ENCODE measurements around the gene DYSF.

GRCh38 chr2:71570951-71571460, 117.6 kb downstream of the DYSF start:
- TF ChIP-seq POLR2AphosphoS5 (IDR thresholded peaks at IDR 0.05; ENCODE audit: insufficient read depth, low read depth, low read length) (no peak), JUN (IDR thresholded peaks at IDR 0.05; ENCODE audit: borderline replicate concordance, insufficient read depth, insufficient read length, low read depth) (no peak), FOS (IDR thresholded peaks at IDR 0.05; ENCODE audit: borderline replicate concordance, insufficient read depth, low read length) (no peak), POLR2A (IDR thresholded peaks at IDR 0.05; ENCODE audit: low read depth, low read length) (no peak), EZH2 (IDR thresholded peaks at IDR 0.05; ENCODE audit: borderline replicate concordance, low read depth, low read length, severe bottlenecking) (no peak), MYC (IDR thresholded peaks at IDR 0.05; ENCODE audit: low read depth, low read length) (no peak), MAX (IDR thresholded peaks at IDR 0.05; ENCODE audit: insufficient read depth, insufficient read length) (no peak)
- TF ChIP-seq, protein P1, sequence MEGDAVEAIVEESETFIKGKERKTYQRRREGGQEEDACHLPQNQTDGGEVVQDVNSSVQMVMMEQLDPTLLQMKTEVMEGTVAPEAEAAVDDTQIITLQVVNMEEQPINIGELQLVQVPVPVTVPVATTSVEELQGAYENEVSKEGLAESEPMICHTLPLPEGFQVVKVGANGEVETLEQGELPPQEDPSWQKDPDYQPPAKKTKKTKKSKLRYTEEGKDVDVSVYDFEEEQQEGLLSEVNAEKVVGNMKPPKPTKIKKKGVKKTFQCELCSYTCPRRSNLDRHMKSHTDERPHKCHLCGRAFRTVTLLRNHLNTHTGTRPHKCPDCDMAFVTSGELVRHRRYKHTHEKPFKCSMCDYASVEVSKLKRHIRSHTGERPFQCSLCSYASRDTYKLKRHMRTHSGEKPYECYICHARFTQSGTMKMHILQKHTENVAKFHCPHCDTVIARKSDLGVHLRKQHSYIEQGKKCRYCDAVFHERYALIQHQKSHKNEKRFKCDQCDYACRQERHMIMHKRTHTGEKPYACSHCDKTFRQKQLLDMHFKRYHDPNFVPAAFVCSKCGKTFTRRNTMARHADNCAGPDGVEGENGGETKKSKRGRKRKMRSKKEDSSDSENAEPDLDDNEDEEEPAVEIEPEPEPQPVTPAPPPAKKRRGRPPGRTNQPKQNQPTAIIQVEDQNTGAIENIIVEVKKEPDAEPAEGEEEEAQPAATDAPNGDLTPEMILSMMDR (IDR thresholded peaks at IDR 0.05; ENCODE audit: extremely low read depth in 1 of 2, insufficient read depth in 1 of 2, low read depth in 1 of 2, low read length in 2 of 2), result no peak

Data from endothelial cell of umbilical vein (primary cell).